CD4-positive, CD25-positive, alpha-beta regulatory T cell (primary cell): ENCODE results near the gene EHMT1. TPM values are rescaled to one million over a fixed set of nuclear protein-coding genes. Genes with fewer than 3 reads are reported as not detected.

Source experiments
- ATAC-seq, 2 donors: fragments of 150-1000 bp; cut with Tn5 transposase; one replicate each; pipeline ENCODE4 v1.10.0; 2021; ENCODE audit warnings: low read depth in 2 of 2, moderate number of reproducible peaks in 2 of 2, moderate library complexity in 1 of 2
- DNase-seq, 3 donors: peaks; one replicate each; pipeline versions ENCODE4 v3.0.0 to v3.0.0-alpha.2; 2012 to 2022; ENCODE audit warnings: mixed read lengths in 1 of 3
- H3K27ac ChIP-seq: one replicate; pipeline ENCODE4 v1.7.0; 2013; ENCODE audit warnings: mild to moderate bottlenecking, low read length; ENCODE audit not compliant: insufficient read depth, poor library complexity, severe bottlenecking
- H3K27me3 ChIP-seq: one replicate; pipeline ENCODE4 v1.7.0; 2013; ENCODE audit warnings: low read length; ENCODE audit not compliant: control insufficient read depth, insufficient read depth
- H3K36me3 ChIP-seq: one replicate; pipeline ENCODE4 v1.7.0; 2013; ENCODE audit warnings: mild to moderate bottlenecking, low read length, moderate library complexity; ENCODE audit not compliant: control insufficient read depth, insufficient read depth
- H3K4me1 ChIP-seq: 2 replicates; pipeline ENCODE4 v1.7.0; 2013; ENCODE audit warnings: mild to moderate bottlenecking, low read length; ENCODE audit not compliant: insufficient read depth, control insufficient read depth, poor library complexity, severe bottlenecking
- H3K4me3 ChIP-seq: one replicate; pipeline ENCODE4 v1.7.0; 2013; ENCODE audit warnings: low read depth, mild to moderate bottlenecking, low read length, moderate library complexity
- H3K9me3 ChIP-seq, 2 experiments: 1 replicate in 1 of 2; 2 replicates in 1 of 2; pipeline ENCODE4 v1.7.0; 2013; ENCODE audit warnings: low read length in 2 of 2, mild to moderate bottlenecking in 1 of 2, moderate library complexity in 1 of 2; ENCODE audit not compliant: control insufficient read depth in 2 of 2
- H3K27ac Mint-ChIP-seq, 3 donors: one replicate each; pipeline ENCODE4 v1.8.0; 2020 to 2022; ENCODE audit warnings: mild to moderate bottlenecking in 3 of 3, mixed read lengths in 3 of 3, moderate library complexity in 2 of 3
- H3K27me3 Mint-ChIP-seq: one replicate; pipeline ENCODE4 v1.8.0; 2022; ENCODE audit warnings: mild to moderate bottlenecking, mixed read lengths
- H3K36me3 Mint-ChIP-seq: one replicate; pipeline ENCODE4 v1.8.0; 2020; ENCODE audit warnings: mixed read lengths
- H3K4me1 Mint-ChIP-seq, 4 donors: one replicate each; pipeline ENCODE4 v1.8.0; 2020 to 2022; ENCODE audit warnings: mixed read lengths in 4 of 4, mild to moderate bottlenecking in 1 of 4
- H3K4me3 Mint-ChIP-seq, 4 donors: one replicate each; pipeline ENCODE4 v1.8.0; 2020 to 2022; ENCODE audit warnings: mild to moderate bottlenecking in 4 of 4, mixed read lengths in 4 of 4, moderate library complexity in 3 of 4
- H3K9me3 Mint-ChIP-seq, 7 donors: one replicate each; pipeline ENCODE4 v1.8.0; 2020 to 2022; ENCODE audit warnings: mixed read lengths in 7 of 7, mild to moderate bottlenecking in 3 of 7, moderate library complexity in 2 of 7
- polyA plus RNA-seq, 4 donors: library from polyadenylated mRNA; unstranded; fragments of 300-500 nt; fragmentation: Illumina TruSeq; gene quantifications; one replicate each; pipeline ENCODE4 v1.2.3, GENCODE V29; 2021
- total RNA-seq: library from RNA; stranded (reverse); gene quantifications from one replicate; pipeline ENCODE4 v1.2.3, GENCODE V29; 2022

EHMT1 gene
- total and polyA plus RNA-seq, 5 donors from 2014 or later = 17.9 to 142 (median 20.0) TPM

- H3K27me3 ChIP-seq = no peaks in the 10 kb centered on the region
- peaks cover 49% of the 10 kb centered on the region for H3K36me3 ChIP-seq
- H3K4me1 ChIP-seq = peaks cover 20% of the 10 kb centered on the region
- ATAC-seq (no peak), DNase-seq (no peak)
- H3K9me3 ChIP-seq = peaks cover 5 to 7% of the 10 kb centered on the region in 2 experiments
- no peak overlapping the region for H3K4me3 ChIP-seq
- peak overlapping the region in 1 of 4 donors; percentile 8 for H3K4me3 Mint-ChIP-seq
- H3K36me3 Mint-ChIP-seq = peaks cover 69% of the 10 kb centered on the region
- peaks cover 16 to 45% (median 38%) of the 10 kb centered on the region in 4 donors for H3K4me1 Mint-ChIP-seq
- peak overlapping the region; percentile 3 to 91 (median 15) for H3K27ac Mint-ChIP-seq
- H3K27me3 Mint-ChIP-seq = no peaks in the 10 kb centered on the region
- no peak overlapping the region for H3K27ac ChIP-seq
- H3K9me3 Mint-ChIP-seq = peaks cover 0 to 10% (median 0%) of the 10 kb centered on the region in 7 donors
Observed at GRCh38 chr9:137755261-137755927, 136.6 kb downstream of the EHMT1 start.

- no peaks in the 10 kb centered on the region for H3K27me3 ChIP-seq
- peaks cover 5 to 7% of the 10 kb centered on the region in 2 experiments for H3K9me3 ChIP-seq
- H3K27ac ChIP-seq = peak overlapping the region; percentile 73
- H3K9me3 Mint-ChIP-seq = peaks cover 0 to 10% (median 0%) of the 10 kb centered on the region in 7 donors
- peaks cover 64% of the 10 kb centered on the region for H3K36me3 Mint-ChIP-seq
- H3K4me3 Mint-ChIP-seq = peak overlapping the region in 1 of 4 donors; percentile 19
- peaks cover 44% of the 10 kb centered on the region for H3K36me3 ChIP-seq
- H3K27ac Mint-ChIP-seq = peak overlapping the region in 2 of 3 donors; percentile 15 to 91
- H3K27me3 Mint-ChIP-seq = no peaks in the 10 kb centered on the region
- H3K4me1 Mint-ChIP-seq = peaks cover 16 to 53% (median 40%) of the 10 kb centered on the region in 4 donors
- no peak for DNase-seq
- no peak for ATAC-seq
- peaks cover 26% of the 10 kb centered on the region for H3K4me1 ChIP-seq
- no peak overlapping the region for H3K4me3 ChIP-seq
Observed at GRCh38 chr9:137756045-137756744, 137.4 kb downstream of the EHMT1 start.

- Histone ChIP-seq H3K9me3 (peaks cover 5 to 7% of the 10 kb centered on the region in 2 experiments), H3K36me3 (peaks cover 38% of the 10 kb centered on the region), H3K27me3 (no peaks in the 10 kb centered on the region), H3K27ac (peak overlapping the region; percentile 73), H3K4me3 (peak overlapping the region; percentile 68), H3K4me1 (peaks cover 35% of the 10 kb centered on the region)
- H3K27me3 Mint-ChIP-seq = no peaks in the 10 kb centered on the region
- peaks cover 18 to 59% (median 42%) of the 10 kb centered on the region in 4 donors for H3K4me1 Mint-ChIP-seq
- no peak for ATAC-seq
- DNase-seq = no peak
- H3K9me3 Mint-ChIP-seq = peaks cover 0 to 10% (median 0%) of the 10 kb centered on the region in 7 donors
- peak overlapping the region; percentile 79 to 91 (median 91) for H3K27ac Mint-ChIP-seq
- H3K36me3 Mint-ChIP-seq = peaks cover 67% of the 10 kb centered on the region
- H3K4me3 Mint-ChIP-seq = peak overlapping the region in 2 of 4 donors; percentile 47 to 85
Observed at GRCh38 chr9:137757139-137757538, 138.3 kb downstream of the EHMT1 start.

- DNase-seq = peak; percentile 9 to 87 (median 46)
- Mint-ChIP-seq H3K4me1 (peaks cover 23 to 64% (median 46%) of the 10 kb centered on the region in 4 donors), H3K27ac (peak overlapping the region; percentile 79 to 91 (median 91))
Observed at GRCh38 chr9:137757613-137758029, 138.8 kb downstream of the EHMT1 start.

DNA sequence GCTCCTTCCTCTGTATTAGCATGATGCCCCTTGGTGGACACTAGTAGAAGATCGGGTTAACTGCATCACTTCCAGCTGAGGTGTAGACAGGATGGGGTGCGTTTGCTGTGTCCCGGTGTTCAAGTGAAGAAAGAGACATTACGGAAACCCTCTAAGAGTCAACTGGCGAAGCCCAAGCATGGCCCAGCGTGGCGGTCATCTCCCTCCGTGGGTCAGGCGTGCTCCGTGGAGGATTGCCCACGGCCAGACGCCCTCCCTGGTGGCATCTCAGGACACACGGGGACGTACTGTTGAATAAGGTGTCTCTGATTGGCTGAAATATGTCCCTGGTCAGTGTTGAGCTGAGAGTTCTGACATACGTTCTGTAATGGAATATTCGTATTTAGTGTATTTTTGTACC lies 139.3 kb downstream of the EHMT1 start:
- no peak for DNase-seq
- Histone ChIP-seq H3K27ac (peak overlapping the region; percentile 73), H3K4me1 (peaks cover 44% of the 10 kb centered on the region), H3K9me3 (peaks cover 5 to 7% of the 10 kb centered on the region in 2 experiments), H3K27me3 (no peaks in the 10 kb centered on the region), H3K4me3 (peak overlapping the region; percentile 68), H3K36me3 (peaks cover 43% of the 10 kb centered on the region)
- Mint-ChIP-seq H3K9me3 (peaks cover 0 to 10% (median 0%) of the 10 kb centered on the region in 7 donors), H3K27ac (peak overlapping the region; percentile 79 to 91 (median 91)), H3K4me1 (peaks cover 24 to 68% (median 49%) of the 10 kb centered on the region in 4 donors), H3K36me3 (peaks cover 67% of the 10 kb centered on the region), H3K4me3 (peak overlapping the region; percentile 0 to 85 (median 54)), H3K27me3 (no peaks in the 10 kb centered on the region)
- ATAC-seq = no peak

More at GRCh38 chr9:137757613-137758029, 138.8 kb downstream of the EHMT1 start:
- Histone ChIP-seq H3K27me3 (no peaks in the 10 kb centered on the region), H3K4me3 (peak overlapping the region; percentile 68), H3K4me1 (peaks cover 40% of the 10 kb centered on the region), H3K36me3 (peaks cover 39% of the 10 kb centered on the region), H3K9me3 (peaks cover 5 to 7% of the 10 kb centered on the region in 2 experiments), H3K27ac (peak overlapping the region; percentile 73)
- ATAC-seq = peak; percentile 72 to 78
- Mint-ChIP-seq H3K4me3 (peak overlapping the region; percentile 0 to 85 (median 54)), H3K9me3 (peaks cover 0 to 10% (median 0%) of the 10 kb centered on the region in 7 donors), H3K27me3 (no peaks in the 10 kb centered on the region), H3K36me3 (peaks cover 67% of the 10 kb centered on the region)

- peak overlapping the region; percentile 7 for H3K27ac ChIP-seq
- Mint-ChIP-seq H3K9me3 (peaks cover 0 to 10% (median 0%) of the 10 kb centered on the region in 7 donors), H3K27ac (peak overlapping the region in 2 of 3 donors; percentile 82 to 85), H3K36me3 (peaks cover 63% of the 10 kb centered on the region), H3K27me3 (no peaks in the 10 kb centered on the region), H3K4me1 (peaks cover 20 to 75% (median 48%) of the 10 kb centered on the region in 4 donors), H3K4me3 (peak overlapping the region in 2 of 4 donors; percentile 19 to 59)
- no peak for ATAC-seq
- H3K4me3 ChIP-seq = no peak overlapping the region
- H3K4me1 ChIP-seq = peaks cover 44% of the 10 kb centered on the region
- peaks cover 50% of the 10 kb centered on the region for H3K36me3 ChIP-seq
- DNase-seq = no peak
- H3K9me3 ChIP-seq = peaks cover 5 to 7% of the 10 kb centered on the region in 2 experiments
- no peaks in the 10 kb centered on the region for H3K27me3 ChIP-seq
Observed at GRCh38 chr9:137759117-137759516, 140.3 kb downstream of the EHMT1 start.

- Histone ChIP-seq H3K4me1 (peaks cover 44% of the 10 kb centered on the region), H3K4me3 (no peak overlapping the region), H3K36me3 (peaks cover 48% of the 10 kb centered on the region), H3K27me3 (no peaks in the 10 kb centered on the region), H3K9me3 (peaks cover 5 to 7% of the 10 kb centered on the region in 2 experiments), H3K27ac (peak overlapping the region; percentile 55)
- ATAC-seq = no peak
- Mint-ChIP-seq H3K4me1 (peaks cover 20 to 77% (median 49%) of the 10 kb centered on the region in 4 donors), H3K27ac (peak overlapping the region; percentile 42 to 85 (median 84)), H3K36me3 (peaks cover 66% of the 10 kb centered on the region), H3K4me3 (peak overlapping the region in 2 of 4 donors; percentile 19 to 24), H3K27me3 (no peaks in the 10 kb centered on the region), H3K9me3 (peaks cover 0 to 10% (median 0%) of the 10 kb centered on the region in 7 donors)
- DNase-seq = peak in 1 of 3 donors; percentile 14
Observed at GRCh38 chr9:137759649-137760321, 141.0 kb downstream of the EHMT1 start.
